HG03520 (cell line): ENCODE data around the gene GJB2.
"Not testable (repeated sequence)": the region's sequence is repeated elsewhere in the genome, so short reads cannot be mapped to it uniquely, and the experiment has no call there.

Experiments used
- ATAC-seq: cut with Tn5 transposase; IDR thresholded peaks from one replicate; pipeline ENCODE4 v1.9.1; 2021; ENCODE audit warnings: mild to moderate bottlenecking, moderate library complexity; ENCODE audit not compliant: unreplicated experiment

GJB2 gene

GRCh38 chr13:20171364-20171763 lies 21.4 kb downstream of the GJB2 start:
- no peak for ATAC-seq

GRCh38 chr13:20170921-20171320 lies 21.8 kb downstream of the GJB2 start:
- no peak for ATAC-seq

DNA sequence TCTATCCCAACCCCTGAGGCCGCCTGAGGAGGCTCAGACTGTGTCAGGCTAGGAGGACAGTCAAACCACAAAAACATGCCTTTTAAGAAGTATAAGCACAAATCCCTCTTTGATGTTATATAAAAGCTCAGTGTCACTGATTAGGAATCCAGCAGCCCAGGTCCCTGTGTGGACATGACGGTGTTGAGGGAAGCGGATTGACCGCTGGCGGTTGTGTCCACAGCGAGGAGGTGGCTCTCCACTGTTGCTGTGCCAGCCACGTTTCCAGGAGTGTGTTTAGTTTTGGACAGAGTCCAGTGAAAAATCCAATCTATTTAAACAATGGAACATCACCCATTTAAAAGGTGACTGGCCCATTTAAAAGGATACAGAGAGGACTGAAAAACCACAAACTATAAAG lies 24.3 kb downstream of the GJB2 start:
- no peak for ATAC-seq

GRCh38 chr13:20165417-20166257 lies 27.1 kb downstream of the GJB2 start:
- no peak for ATAC-seq

DNA sequence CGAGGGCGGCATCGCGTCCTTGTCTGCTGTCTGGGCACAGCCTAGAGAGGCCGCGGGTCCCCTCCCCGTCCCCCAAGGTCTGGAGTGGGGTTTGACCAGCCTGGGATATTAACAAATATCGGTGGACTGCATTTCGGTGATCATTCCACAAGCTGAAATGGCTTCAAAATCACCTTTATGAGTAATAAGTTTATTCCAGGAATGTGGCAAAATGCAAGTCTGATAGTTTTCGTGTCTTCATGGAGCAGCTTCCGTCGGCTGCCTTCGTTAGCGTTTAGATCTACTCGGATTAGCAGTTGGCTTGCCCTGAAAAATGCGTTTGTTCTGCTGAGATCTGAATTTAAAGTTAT lies 30.8 kb downstream of the GJB2 start:
- no peak for ATAC-seq

GRCh38 chr13:20161275-20161950 lies 31.3 kb downstream of the GJB2 start:
- peak; percentile 46 for ATAC-seq

- ATAC-seq: peak; percentile 41
Observed at GRCh38 chr13:20160306-20161274, 32.1 kb downstream of the GJB2 start, which contains the start of gene GJA3. Gene GJA3, minus strand, starts transcription at chr13:20161052. Its CDS starts 17,764 bp downstream, at chr13:20143288.

DNA sequence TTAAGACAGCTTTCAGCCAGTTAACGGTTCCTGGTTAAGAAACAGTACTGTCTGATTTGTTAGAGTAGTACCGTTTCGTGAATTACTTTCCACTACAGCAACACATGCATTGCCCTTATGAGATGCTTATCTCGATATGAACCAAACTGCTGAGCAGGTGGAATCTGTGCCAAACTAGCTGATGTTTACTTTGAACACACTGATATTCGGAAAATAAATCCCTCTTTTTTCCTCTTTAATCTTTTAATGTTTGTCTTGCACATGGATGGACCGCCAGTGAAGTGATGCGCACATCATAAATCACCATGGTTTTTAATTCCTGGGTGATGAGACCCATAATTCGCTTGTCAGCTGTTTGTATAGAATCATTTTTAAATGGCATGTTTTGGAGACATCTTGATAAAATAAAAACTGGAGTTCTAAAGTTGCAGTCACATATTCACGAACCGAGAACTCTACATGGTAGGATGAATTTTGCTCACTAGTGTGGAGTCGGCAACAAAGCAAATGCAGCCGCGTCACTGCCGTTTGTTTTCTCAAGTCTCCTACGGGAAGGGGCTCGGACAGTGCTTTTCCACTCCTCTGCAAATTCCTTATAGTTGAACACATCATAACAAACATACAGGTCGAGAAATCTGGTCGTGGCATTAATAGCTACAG lies 33.0 kb downstream of the GJB2 start:
- ATAC-seq: no peak

DNA sequence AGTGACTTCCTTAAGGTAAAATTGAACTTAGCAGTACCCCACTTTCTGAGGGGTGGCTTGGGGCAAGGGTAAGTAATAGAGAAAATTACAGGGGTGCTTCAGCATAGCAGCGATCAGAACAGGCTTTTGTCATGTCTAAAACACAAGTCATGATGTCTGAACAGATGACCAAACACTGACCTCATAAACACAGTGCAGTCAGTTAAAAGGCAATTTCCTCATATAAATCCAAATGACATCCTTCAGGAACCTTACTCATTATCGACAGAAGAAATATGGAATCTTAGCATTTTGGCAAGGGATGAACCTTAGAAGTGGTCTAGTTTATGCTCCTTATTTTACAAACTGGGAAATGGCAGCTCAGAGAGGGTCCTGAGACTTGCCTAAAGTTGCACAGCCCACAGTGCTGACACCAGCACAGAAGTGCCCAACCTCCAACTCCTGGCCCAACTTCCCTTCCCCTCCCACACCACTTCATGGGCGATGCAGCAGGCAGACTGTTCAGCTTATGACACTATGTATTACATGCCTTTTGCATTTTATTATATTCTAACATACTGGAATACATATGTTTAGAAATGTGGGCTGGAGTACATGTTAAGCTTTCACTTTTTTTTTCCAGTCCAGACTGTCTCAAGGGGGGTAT lies 35.5 kb downstream of the GJB2 start:
- ATAC-seq: no peak

- no peak for ATAC-seq
Observed at GRCh38 chr13:20156702-20157101, 36.0 kb downstream of the GJB2 start.

GRCh38 chr13:20153290-20153689 lies 39.4 kb downstream of the GJB2 start:
- not testable (repeated sequence) for ATAC-seq

- no peak for ATAC-seq
Observed at GRCh38 chr13:20151612-20152011, 41.1 kb downstream of the GJB2 start.

DNA sequence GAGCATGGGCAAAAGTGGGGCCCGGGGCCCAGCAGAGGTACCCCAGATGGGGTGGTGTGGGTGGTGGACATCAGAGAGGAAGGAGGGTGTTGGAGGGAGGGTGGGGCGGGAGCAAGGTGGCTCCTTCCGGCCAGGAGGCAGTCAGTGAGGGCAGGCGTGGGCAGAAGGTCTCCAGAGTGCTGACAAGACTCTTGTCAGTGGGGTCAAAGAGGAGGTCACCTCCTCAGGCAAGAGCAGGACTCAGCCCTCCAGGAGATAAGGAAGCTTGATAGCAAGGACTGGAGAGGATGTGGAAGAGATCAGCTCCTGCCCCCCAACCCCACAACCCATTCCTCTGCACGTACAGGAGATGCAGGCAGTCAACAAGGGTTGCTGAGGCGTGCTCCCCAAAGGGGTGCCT lies 41.7 kb downstream of the GJB2 start:
- no peak for ATAC-seq

DNA sequence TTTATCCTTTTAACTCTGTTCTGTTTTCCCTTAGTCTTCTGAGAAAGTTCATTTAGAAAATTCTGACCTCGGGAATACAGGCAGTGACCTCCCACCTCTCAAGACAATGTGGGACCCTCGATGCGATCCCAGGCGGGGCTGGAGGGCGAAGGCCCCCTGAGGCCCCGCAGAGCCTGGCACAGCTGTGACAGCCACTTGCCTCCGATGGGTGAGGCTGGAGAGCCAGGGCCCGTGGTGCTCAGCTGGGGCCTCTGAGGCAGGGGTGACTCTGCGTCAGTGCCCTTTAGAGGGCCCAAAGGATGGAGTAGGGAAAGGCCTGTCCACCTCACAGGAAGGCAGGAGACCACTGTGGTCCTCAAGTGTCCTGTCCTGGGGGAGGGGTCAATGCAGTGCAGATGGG lies 42.2 kb downstream of the GJB2 start:
- no peak for ATAC-seq

DNA sequence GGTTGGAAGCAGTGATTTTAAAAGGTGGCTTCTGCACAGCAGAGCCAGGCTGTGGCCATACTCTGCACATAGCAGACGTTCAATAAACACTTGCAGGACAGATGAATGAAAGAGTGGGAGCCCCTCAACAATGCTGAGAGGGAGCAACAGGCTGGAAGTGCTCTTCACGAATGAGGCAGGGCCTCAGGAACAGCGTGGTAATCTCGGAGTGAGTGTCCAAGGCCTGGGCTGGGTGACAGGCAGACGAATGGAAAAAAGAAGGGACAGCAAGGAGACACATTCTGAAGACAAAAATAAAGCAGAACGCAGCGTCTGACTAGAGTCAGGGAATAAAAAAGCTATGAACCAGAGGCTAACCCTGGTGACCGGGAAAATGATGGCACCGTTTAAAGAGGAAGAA lies 43.0 kb downstream of the GJB2 start:
- ATAC-seq: no peak

GRCh38 chr13:20148501-20149183 lies 44.1 kb downstream of the GJB2 start:
- no peak for ATAC-seq

GRCh38 chr13:20146381-20146780 lies 46.4 kb downstream of the GJB2 start:
- no peak for ATAC-seq

GRCh38 chr13:20145521-20145920 lies 47.2 kb downstream of the GJB2 start:
- no peak for ATAC-seq

DNA sequence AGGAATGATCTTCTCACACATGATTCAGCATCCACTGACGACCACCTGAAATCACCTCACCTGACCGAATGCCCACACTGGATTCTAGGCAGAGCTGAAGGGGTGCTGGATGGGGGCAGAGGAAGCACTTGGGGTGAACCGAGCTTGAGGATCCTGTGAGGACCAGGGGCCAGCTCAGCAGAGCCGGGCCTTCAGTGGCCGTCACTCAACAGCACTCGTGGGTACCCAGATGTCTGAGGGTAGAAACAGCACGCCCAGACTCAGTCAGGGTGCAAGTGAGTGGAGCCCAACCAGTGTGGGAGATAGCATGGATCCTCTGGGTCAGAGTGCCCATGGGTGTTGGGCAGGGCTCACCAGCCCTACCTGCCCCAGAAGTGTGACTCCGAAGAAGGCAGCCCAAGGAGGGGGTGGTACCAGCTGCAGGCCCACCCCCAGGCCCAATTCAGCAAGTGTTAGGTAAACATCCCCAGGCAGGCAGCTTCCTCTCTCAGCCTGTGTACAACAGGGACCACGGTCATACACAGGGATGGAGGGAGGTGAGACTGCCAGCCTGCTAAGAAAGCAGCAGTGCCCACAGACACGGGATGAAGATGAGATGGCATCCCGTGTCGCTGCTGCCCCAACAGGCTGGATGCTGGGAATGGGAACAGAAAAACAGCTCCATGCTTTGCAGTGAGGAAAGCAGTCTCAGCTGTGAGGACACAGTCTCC lies 48.4 kb downstream of the GJB2 start:
- ATAC-seq: no peak
